Progenitor cell of endocrine pancreas (in vitro differentiated cells): ENCODE measurements around the gene CPT1A. TPM values are rescaled to one million over a fixed set of nuclear protein-coding genes. Genes with fewer than 3 reads are reported as not detected.
A peak's percentile ranks its signal among the peaks of the same experiment; 100 is the strongest.

ENCODE experiments used
- DNase-seq: peaks from one replicate; pipeline ENCODE4 v3.0.0; 2021; ENCODE audit warnings: low spot score; ENCODE audit not compliant: unreplicated experiment
- H3K27ac Mint-ChIP-seq: 2 replicates; pipeline ENCODE4 v1.8.0; 2021; ENCODE audit warnings: mild to moderate bottlenecking, moderate library complexity, mixed read lengths
- H3K27me3 Mint-ChIP-seq: 2 replicates; pipeline ENCODE4 v1.8.0; 2021; ENCODE audit warnings: mixed read lengths
- H3K36me3 Mint-ChIP-seq: 2 replicates; pipeline ENCODE4 v1.8.0; 2022; ENCODE audit warnings: mixed read lengths; ENCODE audit not compliant: insufficient read depth
- H3K4me1 Mint-ChIP-seq: 2 replicates; pipeline ENCODE4 v1.8.0; 2021; ENCODE audit warnings: low read depth, mixed read lengths
- H3K4me3 Mint-ChIP-seq: 2 replicates; pipeline ENCODE4 v1.8.0; 2021; ENCODE audit warnings: low read depth, mild to moderate bottlenecking, moderate library complexity, mixed read lengths
- H3K9me3 Mint-ChIP-seq: 2 replicates; pipeline ENCODE4 v1.8.0; 2021; ENCODE audit warnings: low read depth, mixed read lengths
- total RNA-seq: library from RNA; stranded (reverse); gene quantifications from 2 replicates; pipeline ENCODE4 v1.2.1, GENCODE V29; 2021
- TF ChIP-seq, protein P1 (sequence below): fragments of 200-600 bp; sonication (generic); IDR thresholded peaks from one replicate; pipeline ENCODE4 v1.5.0; 2021; ENCODE audit warnings: antibody characterized with exemption, mild to moderate bottlenecking; ENCODE audit not compliant: unreplicated experiment

CPT1A gene
- total RNA-seq, 1 donor from 2014 or later, result 5.7 TPM

DNA sequence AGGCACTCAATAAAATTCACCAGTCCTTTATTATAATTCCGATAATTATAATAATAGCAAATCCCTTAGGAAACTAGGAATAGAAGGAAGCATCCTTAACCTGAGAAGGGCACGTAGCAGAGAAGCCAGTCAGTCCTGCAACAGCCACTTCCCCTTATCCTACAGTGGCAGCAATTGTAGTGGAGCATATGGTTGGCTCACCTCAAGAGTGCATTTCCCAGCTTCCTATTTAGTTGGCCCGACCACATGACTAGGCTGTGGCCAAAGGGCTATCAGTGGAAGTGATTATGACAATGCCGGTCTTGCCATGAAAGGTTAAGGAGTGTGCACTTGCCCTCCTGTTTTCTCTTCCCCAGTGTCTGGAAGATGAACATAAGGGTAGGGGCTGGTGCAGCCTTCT lies 117.4 kb downstream of the CPT1A start:
- Mint-ChIP-seq H3K27me3 (no peaks in the 10 kb centered on the region), H3K4me3 (no peak overlapping the region), H3K4me1 (no peaks in the 10 kb centered on the region), H3K27ac (no peak overlapping the region), H3K36me3 (peaks cover 15% of the 10 kb centered on the region), H3K9me3 (peaks cover 16% of the 10 kb centered on the region)
- no peak for DNase-seq
- TF ChIP-seq, protein P1, sequence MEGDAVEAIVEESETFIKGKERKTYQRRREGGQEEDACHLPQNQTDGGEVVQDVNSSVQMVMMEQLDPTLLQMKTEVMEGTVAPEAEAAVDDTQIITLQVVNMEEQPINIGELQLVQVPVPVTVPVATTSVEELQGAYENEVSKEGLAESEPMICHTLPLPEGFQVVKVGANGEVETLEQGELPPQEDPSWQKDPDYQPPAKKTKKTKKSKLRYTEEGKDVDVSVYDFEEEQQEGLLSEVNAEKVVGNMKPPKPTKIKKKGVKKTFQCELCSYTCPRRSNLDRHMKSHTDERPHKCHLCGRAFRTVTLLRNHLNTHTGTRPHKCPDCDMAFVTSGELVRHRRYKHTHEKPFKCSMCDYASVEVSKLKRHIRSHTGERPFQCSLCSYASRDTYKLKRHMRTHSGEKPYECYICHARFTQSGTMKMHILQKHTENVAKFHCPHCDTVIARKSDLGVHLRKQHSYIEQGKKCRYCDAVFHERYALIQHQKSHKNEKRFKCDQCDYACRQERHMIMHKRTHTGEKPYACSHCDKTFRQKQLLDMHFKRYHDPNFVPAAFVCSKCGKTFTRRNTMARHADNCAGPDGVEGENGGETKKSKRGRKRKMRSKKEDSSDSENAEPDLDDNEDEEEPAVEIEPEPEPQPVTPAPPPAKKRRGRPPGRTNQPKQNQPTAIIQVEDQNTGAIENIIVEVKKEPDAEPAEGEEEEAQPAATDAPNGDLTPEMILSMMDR, result no peak

- peaks cover 19% of the 10 kb centered on the region for H3K36me3 Mint-ChIP-seq
- TF ChIP-seq, protein P1, result no peak
- H3K9me3 Mint-ChIP-seq, result peaks cover 20% of the 10 kb centered on the region
- DNase-seq, result no peak
- H3K27ac Mint-ChIP-seq, result no peak overlapping the region
- no peaks in the 10 kb centered on the region for H3K4me1 Mint-ChIP-seq
- H3K27me3 Mint-ChIP-seq, result no peaks in the 10 kb centered on the region
- H3K4me3 Mint-ChIP-seq, result no peak overlapping the region
Observed at GRCh38 chr11:68722143-68722542, 119.6 kb downstream of the CPT1A start.

DNA sequence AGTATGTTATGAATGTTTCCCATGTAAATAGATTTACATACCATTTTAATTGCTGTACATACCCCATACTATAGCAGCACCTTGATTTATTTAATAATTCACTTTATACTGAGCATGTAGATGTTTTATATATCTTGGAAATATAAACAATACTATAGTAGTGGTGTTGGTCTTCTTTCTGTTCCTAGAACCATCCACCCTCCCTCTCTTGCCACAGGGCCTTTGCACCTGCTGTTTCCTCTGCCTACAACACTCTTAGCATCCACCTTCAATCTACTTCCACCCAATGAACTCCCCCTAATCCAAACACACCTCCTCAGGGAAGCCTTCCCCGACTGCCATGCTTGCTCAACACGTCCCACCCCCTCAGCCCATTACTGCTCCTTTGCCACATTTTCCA lies 120.6 kb downstream of the CPT1A start:
- Mint-ChIP-seq H3K9me3 (peaks cover 20% of the 10 kb centered on the region), H3K27ac (no peak overlapping the region), H3K36me3 (peaks cover 19% of the 10 kb centered on the region), H3K27me3 (no peaks in the 10 kb centered on the region), H3K4me1 (no peaks in the 10 kb centered on the region), H3K4me3 (no peak overlapping the region)
- TF ChIP-seq, protein P1, result no peak
- DNase-seq, result no peak

DNA sequence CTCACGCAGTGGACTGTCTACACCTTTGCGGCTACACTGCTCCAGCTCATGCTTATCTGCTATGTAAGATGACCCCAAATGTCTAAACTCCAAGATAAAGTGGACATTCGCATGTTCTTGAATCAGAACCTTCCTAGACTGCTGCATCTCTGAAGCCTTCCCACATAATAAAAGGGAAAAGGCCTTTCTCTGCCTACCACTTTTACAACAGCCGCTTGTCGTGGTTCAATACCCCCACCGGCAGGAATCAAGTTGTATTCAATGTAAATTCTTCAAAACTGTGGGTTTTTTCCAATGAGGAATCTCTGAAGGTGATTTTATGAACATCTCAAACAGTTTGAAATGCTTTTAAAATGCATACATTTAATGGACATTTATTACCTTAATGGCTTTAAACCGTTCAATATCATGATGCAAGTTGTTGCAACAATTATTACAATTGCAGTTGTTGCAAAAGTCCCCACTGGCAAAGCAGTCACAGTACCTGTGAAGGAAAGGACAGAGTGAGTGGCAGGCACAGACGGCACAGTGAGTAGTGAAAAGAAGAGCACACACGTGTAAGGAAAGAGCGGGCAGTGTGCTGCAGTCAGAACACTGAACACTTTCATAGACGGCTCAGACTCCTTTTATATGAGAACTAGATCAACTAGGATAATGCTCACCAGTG lies 126.1 kb downstream of the CPT1A start:
- TF ChIP-seq, protein P1, result no peak
- no peaks in the 10 kb centered on the region for H3K27me3 Mint-ChIP-seq
- peaks cover 13% of the 10 kb centered on the region for H3K36me3 Mint-ChIP-seq
- H3K27ac Mint-ChIP-seq, result no peak overlapping the region
- H3K4me1 Mint-ChIP-seq, result no peaks in the 10 kb centered on the region
- no peak for DNase-seq
- H3K4me3 Mint-ChIP-seq, result no peak overlapping the region
- H3K9me3 Mint-ChIP-seq, result peaks cover 15% of the 10 kb centered on the region

GRCh38 chr11:68714060-68714856 lies 127.5 kb downstream of the CPT1A start:
- DNase-seq, result no peak
- H3K27ac Mint-ChIP-seq, result peak overlapping the region; percentile 57
- H3K36me3 Mint-ChIP-seq, result peaks cover 4% of the 10 kb centered on the region
- H3K9me3 Mint-ChIP-seq, result peaks cover 4% of the 10 kb centered on the region
- H3K4me1 Mint-ChIP-seq, result no peaks in the 10 kb centered on the region
- TF ChIP-seq, protein P1, result no peak
- no peak overlapping the region for H3K4me3 Mint-ChIP-seq
- no peaks in the 10 kb centered on the region for H3K27me3 Mint-ChIP-seq
